ENCODE measurements around the gene AIG1. TPM values are rescaled to one million over a fixed set of nuclear protein-coding genes. Genes with fewer than 3 reads are reported as not detected.

The AIG1 gene
- total RNA-seq, 1 donor from 2014 or later = 31.3 TPM

DNA sequence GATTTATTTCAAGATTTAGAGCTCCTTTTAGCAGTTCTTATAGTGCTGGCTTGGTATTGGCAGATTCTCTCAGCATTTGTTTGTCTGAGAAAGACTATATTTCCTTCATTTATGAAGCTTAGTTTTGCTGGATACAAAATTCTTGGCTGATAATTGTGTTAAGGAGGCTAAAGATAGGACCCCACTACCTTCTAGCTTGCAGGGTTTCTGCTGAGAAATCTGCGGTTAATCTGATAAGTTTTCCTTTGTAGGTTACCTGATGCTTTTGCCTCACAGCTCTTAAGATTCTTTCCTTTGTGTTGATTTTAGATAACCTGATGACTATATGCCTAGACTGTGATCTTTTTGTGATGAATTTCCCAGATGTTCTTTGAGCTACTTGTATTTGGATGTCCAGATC is 114.3 kb downstream of the AIG1 start:
- TF ChIP-seq, protein P1, sequence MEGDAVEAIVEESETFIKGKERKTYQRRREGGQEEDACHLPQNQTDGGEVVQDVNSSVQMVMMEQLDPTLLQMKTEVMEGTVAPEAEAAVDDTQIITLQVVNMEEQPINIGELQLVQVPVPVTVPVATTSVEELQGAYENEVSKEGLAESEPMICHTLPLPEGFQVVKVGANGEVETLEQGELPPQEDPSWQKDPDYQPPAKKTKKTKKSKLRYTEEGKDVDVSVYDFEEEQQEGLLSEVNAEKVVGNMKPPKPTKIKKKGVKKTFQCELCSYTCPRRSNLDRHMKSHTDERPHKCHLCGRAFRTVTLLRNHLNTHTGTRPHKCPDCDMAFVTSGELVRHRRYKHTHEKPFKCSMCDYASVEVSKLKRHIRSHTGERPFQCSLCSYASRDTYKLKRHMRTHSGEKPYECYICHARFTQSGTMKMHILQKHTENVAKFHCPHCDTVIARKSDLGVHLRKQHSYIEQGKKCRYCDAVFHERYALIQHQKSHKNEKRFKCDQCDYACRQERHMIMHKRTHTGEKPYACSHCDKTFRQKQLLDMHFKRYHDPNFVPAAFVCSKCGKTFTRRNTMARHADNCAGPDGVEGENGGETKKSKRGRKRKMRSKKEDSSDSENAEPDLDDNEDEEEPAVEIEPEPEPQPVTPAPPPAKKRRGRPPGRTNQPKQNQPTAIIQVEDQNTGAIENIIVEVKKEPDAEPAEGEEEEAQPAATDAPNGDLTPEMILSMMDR (IDR thresholded peaks at IDR 0.05; ENCODE audit: unreplicated experiment) = no peak
- Mint-ChIP-seq H3K4me3 (no peak overlapping the region), H3K27ac (no peak overlapping the region), H3K36me3 (peaks cover 54% of the 10 kb centered on the region), H3K9me3 (peaks cover 50% of the 10 kb centered on the region), H3K4me1 (no peaks in the 10 kb centered on the region), H3K27me3 (ENCODE audit: low read depth) (no peaks in the 10 kb centered on the region)
- DNase-seq (ENCODE audit: low spot score in 2 of 2, unreplicated experiment in 2 of 2) = no peak

DNA sequence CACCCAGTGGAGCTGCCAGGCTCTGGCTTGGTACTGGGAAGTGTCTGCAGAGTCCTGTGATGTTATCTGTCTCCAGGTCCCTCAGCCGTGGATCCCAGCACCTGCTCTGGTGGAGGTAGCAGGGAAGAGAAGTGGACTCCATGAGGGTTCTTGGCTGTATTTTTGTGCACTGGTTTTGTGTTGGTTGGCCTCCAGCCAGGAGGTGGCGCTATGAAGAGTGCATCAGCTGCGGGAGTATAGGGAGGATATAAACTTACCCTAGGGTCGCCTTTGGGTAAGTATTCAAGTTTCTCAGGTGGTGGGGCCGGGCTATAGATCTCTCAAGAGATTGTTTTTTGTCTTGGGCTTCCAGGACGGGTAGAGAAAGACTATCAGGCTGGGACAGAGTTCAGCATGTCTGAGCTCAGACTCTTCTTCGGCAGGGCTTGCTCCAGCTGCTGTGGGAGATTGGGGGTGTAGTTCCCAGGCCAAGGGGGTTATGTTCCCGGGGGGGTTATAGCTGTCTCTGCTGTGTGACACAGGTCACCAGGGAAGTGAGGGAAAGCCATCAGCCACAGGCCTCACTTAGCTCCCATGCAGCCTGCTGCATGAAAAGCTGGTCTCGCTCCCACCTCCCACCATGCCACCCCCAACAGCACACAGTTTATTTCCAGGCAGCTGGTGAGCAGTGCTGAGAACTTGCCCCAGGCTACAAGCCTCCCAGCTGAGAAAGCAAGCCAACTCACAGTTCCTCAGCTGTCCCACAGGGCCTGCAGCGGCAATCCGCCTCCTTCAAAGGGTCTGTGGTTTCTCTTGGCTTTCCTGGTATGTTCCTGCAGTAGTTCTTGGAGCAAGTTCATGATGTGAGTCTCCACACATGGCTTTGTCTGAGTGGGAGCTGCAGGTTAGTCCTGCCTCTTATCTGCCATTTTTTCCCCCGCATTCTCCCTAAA is 115.7 kb downstream of the AIG1 start:
- Mint-ChIP-seq H3K27me3 (ENCODE audit: low read depth) (no peaks in the 10 kb centered on the region), H3K36me3 (peaks cover 49% of the 10 kb centered on the region), H3K9me3 (peaks cover 45% of the 10 kb centered on the region), H3K4me3 (no peak overlapping the region), H3K4me1 (no peaks in the 10 kb centered on the region), H3K27ac (no peak overlapping the region)
- TF ChIP-seq, protein P1 (IDR thresholded peaks at IDR 0.05; ENCODE audit: unreplicated experiment) = no peak
- DNase-seq (ENCODE audit: low spot score in 2 of 2, unreplicated experiment in 2 of 2) = no peak

DNA sequence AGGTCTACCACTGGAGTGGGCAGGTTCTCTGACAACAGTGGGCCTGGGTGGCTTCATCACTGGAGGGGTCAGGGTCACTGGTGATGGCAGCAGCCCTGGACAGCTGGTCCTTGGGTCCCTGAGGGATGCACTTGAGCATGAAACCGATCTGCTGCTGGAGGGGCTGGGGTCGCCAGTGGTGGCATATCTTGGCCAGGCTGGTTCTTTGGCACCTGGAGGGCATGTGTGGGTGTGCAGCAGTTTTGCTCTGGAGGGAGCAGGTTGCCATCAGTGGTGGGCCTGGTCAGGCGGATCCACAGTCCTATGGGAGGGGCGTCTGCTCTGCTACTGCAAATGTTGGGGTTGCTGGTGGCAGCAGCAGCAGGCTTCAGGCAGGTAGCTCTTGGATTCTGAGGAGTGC is 117.0 kb downstream of the AIG1 start:
- Mint-ChIP-seq H3K4me3 (no peak overlapping the region), H3K36me3 (peaks cover 37% of the 10 kb centered on the region), H3K9me3 (peaks cover 32% of the 10 kb centered on the region), H3K27me3 (ENCODE audit: low read depth) (no peaks in the 10 kb centered on the region), H3K27ac (no peak overlapping the region), H3K4me1 (no peaks in the 10 kb centered on the region)
- TF ChIP-seq, protein P1 (IDR thresholded peaks at IDR 0.05; ENCODE audit: unreplicated experiment) = no peak
- DNase-seq (ENCODE audit: low spot score in 2 of 2, unreplicated experiment in 2 of 2) = no peak

DNA sequence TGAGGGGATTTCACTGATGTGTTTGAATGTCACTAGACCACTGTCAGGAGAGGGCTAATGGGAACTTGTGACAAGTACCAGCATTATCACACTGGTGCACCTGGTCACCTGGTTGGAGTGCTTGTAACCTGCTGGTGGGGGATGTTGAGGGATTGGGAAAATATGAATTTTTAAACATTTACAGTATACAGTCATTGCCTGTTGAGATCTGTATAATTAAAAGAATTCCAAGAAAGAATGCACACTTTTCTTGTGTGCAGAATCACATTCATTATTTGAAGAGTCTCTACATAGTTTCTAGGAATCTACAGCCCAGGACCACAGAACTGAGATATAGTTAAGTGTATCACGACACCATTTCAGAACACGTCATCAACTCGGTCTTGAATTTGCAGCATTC is 118.4 kb downstream of the AIG1 start:
- H3K27me3 Mint-ChIP-seq (ENCODE audit: low read depth) = no peaks in the 10 kb centered on the region
- no peak for DNase-seq (ENCODE audit: low spot score in 2 of 2, unreplicated experiment in 2 of 2)
- TF ChIP-seq, protein P1 (IDR thresholded peaks at IDR 0.05; ENCODE audit: unreplicated experiment) = no peak
- no peak overlapping the region for H3K4me3 Mint-ChIP-seq
- H3K9me3 Mint-ChIP-seq = peaks cover 20% of the 10 kb centered on the region
- no peak overlapping the region for H3K27ac Mint-ChIP-seq
- H3K36me3 Mint-ChIP-seq = peaks cover 25% of the 10 kb centered on the region
- H3K4me1 Mint-ChIP-seq = no peaks in the 10 kb centered on the region

DNA sequence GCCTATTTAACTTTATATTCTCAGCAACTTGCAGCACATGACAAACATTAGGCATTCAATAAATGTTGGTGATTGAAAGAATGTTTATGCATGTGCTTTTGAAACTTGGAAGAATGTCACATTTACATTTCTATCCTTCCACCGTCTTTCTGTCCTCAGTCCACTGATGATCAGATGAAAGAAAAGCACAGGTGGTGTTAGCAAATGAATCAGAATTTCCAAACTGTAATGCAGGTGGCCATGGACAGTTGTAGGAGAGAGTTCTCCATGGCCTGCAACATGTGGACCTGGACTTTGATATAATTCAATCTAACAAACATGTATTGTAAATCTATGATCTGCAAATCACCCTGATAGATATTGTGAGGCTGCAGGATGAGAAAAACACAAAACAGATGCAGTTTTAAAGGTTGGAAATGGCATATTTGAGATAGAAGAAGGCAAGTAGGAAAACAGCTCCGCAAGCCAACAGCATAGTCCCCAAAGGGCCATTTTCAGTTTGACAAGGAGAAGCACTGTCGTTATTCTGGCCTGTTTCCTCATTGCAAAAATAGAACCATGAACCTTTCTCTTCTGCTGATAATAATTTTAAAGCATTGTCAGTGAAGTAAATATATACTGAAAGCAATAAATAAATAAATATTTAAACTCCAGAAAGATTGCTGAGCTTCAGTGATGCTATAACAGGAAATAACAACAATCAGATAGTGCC is 119.4 kb downstream of the AIG1 start:
- Mint-ChIP-seq H3K27ac (no peak overlapping the region), H3K9me3 (peaks cover 14% of the 10 kb centered on the region), H3K36me3 (peaks cover 19% of the 10 kb centered on the region), H3K4me3 (no peak overlapping the region), H3K4me1 (no peaks in the 10 kb centered on the region), H3K27me3 (ENCODE audit: low read depth) (no peaks in the 10 kb centered on the region)
- no peak for DNase-seq (ENCODE audit: low spot score in 2 of 2, unreplicated experiment in 2 of 2)
- TF ChIP-seq, protein P1 (IDR thresholded peaks at IDR 0.05; ENCODE audit: unreplicated experiment) = no peak
